ENCODE measurements around the gene NAGA.

NAGA gene

DNA sequence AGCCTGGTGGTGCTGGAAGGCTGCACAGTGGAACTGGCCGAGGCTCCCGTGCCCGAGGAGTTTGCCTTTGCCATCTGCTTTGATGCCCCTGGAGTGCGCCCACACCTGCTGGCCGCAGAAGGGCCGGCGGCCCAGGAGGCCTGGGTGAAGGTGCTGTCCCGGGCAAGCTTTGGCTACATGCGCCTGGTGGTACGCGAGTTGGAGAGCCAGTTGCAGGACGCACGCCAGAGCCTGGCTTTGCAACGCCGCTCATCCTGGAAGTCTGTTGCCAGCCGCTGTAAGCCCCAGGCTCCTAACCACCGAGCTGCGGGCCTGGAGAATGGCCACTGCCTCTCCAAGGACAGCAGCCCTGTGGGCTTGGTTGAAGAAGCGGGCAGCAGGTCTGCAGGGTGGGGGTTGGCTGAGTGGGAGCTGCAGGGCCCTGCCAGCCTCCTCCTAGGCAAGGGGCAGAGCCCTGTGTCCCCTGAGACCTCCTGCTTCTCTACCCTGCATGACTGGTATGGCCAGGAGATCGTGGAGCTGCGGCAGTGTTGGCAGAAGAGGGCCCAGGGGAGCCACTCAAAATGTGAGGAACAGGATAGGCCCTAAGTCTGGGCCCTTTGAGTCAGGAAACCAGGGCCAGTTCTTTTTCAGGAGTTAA lies 7.0 kb upstream of the NAGA start:
- Histone ChIP-seq H3F3A (ENCODE audit: insufficient read depth) (no peaks in the 10 kb centered on the region), H4K20me1 (ENCODE audit: low read depth, low read length) (no peaks in the 10 kb centered on the region), H3K27me3 (ENCODE audit: low read length) (no peaks in the 10 kb centered on the region), H3K9me3 (ENCODE audit: insufficient read depth, low read length) (no peaks in the 10 kb centered on the region), H2AFZ (ENCODE audit: low read depth, low read length, severe bottlenecking) (no peak overlapping the region), H3K79me2 (ENCODE audit: insufficient read depth, low read length) (peaks cover 23% of the 10 kb centered on the region), H3K36me3 (ENCODE audit: low read length) (peaks cover 3% of the 10 kb centered on the region; the same call in 1 of the 2 replicates), H3K4me3 (ENCODE audit: insufficient read depth, low read length, poor library complexity, severe bottlenecking) (no peak overlapping the region), H3K9ac (ENCODE audit: low read length) (no peak overlapping the region), H3K9me2 (replicated peaks; ENCODE audit: insufficient read depth, low read length) (no peaks in the 10 kb centered on the region), H3K4me2 (ENCODE audit: low read depth, low read length, poor library complexity, severe bottlenecking) (no peak overlapping the region), H3K27ac (ENCODE audit: low read depth, low read length) (no peak overlapping the region)
- TF ChIP-seq, protein P1, sequence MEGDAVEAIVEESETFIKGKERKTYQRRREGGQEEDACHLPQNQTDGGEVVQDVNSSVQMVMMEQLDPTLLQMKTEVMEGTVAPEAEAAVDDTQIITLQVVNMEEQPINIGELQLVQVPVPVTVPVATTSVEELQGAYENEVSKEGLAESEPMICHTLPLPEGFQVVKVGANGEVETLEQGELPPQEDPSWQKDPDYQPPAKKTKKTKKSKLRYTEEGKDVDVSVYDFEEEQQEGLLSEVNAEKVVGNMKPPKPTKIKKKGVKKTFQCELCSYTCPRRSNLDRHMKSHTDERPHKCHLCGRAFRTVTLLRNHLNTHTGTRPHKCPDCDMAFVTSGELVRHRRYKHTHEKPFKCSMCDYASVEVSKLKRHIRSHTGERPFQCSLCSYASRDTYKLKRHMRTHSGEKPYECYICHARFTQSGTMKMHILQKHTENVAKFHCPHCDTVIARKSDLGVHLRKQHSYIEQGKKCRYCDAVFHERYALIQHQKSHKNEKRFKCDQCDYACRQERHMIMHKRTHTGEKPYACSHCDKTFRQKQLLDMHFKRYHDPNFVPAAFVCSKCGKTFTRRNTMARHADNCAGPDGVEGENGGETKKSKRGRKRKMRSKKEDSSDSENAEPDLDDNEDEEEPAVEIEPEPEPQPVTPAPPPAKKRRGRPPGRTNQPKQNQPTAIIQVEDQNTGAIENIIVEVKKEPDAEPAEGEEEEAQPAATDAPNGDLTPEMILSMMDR (IDR thresholded peaks at IDR 0.05; ENCODE audit: insufficient read depth, low read length, poor library complexity, severe bottlenecking): no peak
- no peak for TF ChIP-seq EZH2phosphoT487 (conservative IDR thresholded peaks at IDR 0.05; ENCODE audit: low read length)

DNA sequence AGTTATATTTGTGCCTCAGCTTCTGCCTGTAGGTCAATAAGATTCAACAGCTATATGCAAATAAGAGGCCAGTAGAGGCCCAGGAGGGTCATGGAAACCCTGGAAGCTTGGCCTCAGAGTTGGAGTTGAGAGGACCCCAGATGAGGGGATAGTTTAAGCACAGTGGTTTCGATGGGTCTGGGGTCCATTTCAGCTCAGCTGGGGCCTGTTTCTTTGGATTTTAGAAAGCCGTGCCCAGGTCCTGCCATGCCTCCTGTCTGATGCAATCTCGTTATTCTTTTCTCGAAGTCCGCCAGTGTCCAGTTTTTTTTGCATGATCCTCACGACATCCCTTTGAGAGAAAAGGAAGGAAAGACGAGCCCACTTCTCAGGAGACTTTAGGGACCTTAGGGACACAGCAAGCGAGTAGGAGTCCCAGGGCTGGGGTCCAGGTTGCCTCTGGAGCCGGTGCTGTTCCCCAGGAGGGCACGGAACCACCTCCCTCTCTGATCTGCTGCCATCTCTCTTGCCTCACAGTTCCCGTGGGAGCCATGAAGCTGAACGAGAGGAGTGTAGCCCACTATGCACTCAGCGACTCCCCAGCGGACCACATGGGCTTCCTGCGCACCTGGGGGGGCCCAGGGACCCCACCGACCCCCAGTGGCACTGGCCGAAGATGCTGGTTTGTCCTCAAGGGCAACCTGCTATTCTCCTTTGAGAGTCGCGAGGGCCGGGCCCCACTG lies 6.3 kb upstream of the NAGA start:
- no peak overlapping the region for H3K4me2 ChIP-seq (ENCODE audit: low read depth, low read length, poor library complexity, severe bottlenecking)

DNA sequence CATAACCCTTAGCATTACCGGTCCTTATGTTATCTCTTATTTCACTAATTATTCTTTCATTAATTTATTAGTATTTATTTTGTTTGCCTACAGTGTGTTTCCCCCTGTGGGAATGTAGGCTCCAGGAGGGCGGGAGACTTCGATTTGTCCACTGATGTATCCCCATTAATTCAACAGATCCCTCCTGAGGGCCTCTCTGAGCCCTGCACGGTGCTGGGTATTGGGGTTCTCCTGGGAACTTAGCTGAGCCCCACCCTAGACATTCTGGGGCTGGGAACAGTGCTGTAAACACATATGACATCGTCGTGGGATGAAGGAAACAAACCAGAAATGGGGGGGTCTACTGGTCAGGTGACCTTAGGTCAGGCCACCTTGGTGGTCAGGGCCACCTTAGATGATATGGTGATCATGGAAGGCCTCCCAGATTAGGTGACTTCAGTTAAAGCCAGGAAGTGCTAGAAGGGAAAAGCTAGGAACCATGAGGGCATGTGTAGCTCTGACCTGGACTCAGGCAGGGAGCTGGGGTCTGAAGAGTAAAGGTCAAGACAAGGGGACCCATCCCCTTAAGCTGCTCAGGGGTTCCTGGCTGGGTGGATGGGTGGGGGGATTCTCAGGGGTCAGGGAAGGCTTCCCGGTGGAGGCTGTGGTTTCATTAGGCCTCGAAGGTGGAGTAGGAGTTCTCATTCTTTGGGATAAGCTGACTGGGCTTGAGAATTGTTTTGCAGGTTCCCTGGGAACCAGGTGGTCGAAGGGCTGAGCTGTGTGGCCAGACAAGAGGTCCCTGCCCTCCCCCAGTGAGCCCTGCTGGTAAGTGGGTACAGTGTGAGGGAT lies 4.4 kb upstream of the NAGA start:
- H3K9ac ChIP-seq (ENCODE audit: low read length): no peak overlapping the region
- no peak overlapping the region for H3K4me2 ChIP-seq (ENCODE audit: low read depth, low read length, poor library complexity, severe bottlenecking)
- no peaks in the 10 kb centered on the region for H3F3A ChIP-seq (ENCODE audit: insufficient read depth)
- no peaks in the 10 kb centered on the region for H3K9me3 ChIP-seq (ENCODE audit: insufficient read depth, low read length)
- H3K79me2 ChIP-seq (ENCODE audit: insufficient read depth, low read length): peaks cover 2% of the 10 kb centered on the region
- H3K9me2 ChIP-seq (replicated peaks; ENCODE audit: insufficient read depth, low read length): no peaks in the 10 kb centered on the region
- H3K36me3 ChIP-seq (ENCODE audit: low read length): no peaks in the 10 kb centered on the region
- H3K27me3 ChIP-seq (ENCODE audit: low read length): no peaks in the 10 kb centered on the region
- H4K20me1 ChIP-seq (ENCODE audit: low read depth, low read length): no peaks in the 10 kb centered on the region
- TF ChIP-seq EZH2phosphoT487 (conservative IDR thresholded peaks at IDR 0.05; ENCODE audit: low read length): no peak
- TF ChIP-seq, protein P1 (IDR thresholded peaks at IDR 0.05; ENCODE audit: insufficient read depth, low read length, poor library complexity, severe bottlenecking): no peak
- H3K4me3 ChIP-seq (ENCODE audit: insufficient read depth, low read length, poor library complexity, severe bottlenecking): no peak overlapping the region
- no peak overlapping the region for H3K27ac ChIP-seq (ENCODE audit: low read depth, low read length)
- no peak overlapping the region for H2AFZ ChIP-seq (ENCODE audit: low read depth, low read length, severe bottlenecking)

More for the DNA sequence above, 6.3 kb upstream of the NAGA start:
- no peak overlapping the region for H3K27ac ChIP-seq (ENCODE audit: low read depth, low read length)
- no peaks in the 10 kb centered on the region for H3K36me3 ChIP-seq (ENCODE audit: low read length)
- no peaks in the 10 kb centered on the region for H3K27me3 ChIP-seq (ENCODE audit: low read length)
- no peaks in the 10 kb centered on the region for H3F3A ChIP-seq (ENCODE audit: insufficient read depth)
- no peak overlapping the region for H3K9ac ChIP-seq (ENCODE audit: low read length)
- H4K20me1 ChIP-seq (ENCODE audit: low read depth, low read length): no peaks in the 10 kb centered on the region
- peaks cover 20% of the 10 kb centered on the region for H3K79me2 ChIP-seq (ENCODE audit: insufficient read depth, low read length)
- no peak overlapping the region for H2AFZ ChIP-seq (ENCODE audit: low read depth, low read length, severe bottlenecking)
- H3K9me3 ChIP-seq (ENCODE audit: insufficient read depth, low read length): no peaks in the 10 kb centered on the region
- TF ChIP-seq, protein P1 (IDR thresholded peaks at IDR 0.05; ENCODE audit: insufficient read depth, low read length, poor library complexity, severe bottlenecking): no peak
- TF ChIP-seq EZH2phosphoT487 (conservative IDR thresholded peaks at IDR 0.05; ENCODE audit: low read length): no peak
- H3K4me3 ChIP-seq (ENCODE audit: insufficient read depth, low read length, poor library complexity, severe bottlenecking): no peak overlapping the region
- no peaks in the 10 kb centered on the region for H3K9me2 ChIP-seq (replicated peaks; ENCODE audit: insufficient read depth, low read length)
